SK-N-DZ (cell line): ENCODE results near the gene CRHR1.
A peak's percentile ranks its signal among the peaks of the same experiment; 100 is the strongest.

Source experiments
- DNase-seq: peaks from one replicate; pipeline ENCODE4 v3.0.0-alpha.2; 2015; ENCODE audit warnings: low spot score

The CRHR1 gene

DNA sequence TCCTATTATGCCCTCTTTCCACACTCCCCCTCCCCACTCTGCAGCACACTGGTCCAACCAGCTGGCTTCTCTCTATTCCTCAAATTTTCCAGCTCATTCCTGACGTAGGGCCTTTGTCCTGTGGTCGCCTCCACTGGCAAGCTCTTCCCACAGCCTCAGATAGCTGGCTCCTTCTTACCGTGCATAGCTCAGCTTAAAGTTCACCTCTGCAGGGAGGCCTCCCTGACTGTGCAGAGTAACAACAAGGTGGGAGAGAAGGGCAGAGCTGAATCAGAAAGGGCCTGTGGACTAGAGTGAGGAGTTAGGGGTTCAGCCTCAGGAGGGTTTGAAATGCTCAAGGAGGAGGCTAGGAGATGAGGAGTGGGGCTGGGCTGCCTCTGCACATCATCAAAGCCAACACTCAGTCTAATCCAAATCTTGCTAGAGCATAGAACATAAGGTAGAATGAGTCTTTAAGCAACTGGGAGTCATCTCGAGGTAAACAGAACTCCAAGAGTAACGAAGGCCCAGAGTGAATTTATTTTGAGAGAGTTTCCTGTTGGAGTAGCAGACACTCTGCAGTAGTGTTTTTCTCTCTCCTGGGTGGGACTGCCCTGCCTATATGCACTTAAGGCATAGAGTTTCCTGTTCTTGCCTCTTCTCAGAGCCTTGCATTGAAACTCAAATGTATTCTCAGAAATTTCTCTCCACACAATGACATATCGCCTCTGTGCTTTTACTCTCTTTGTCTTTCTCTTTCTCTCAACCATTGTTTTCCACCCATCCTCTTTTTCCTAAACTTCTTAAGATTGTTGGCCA, 79.9 kb downstream of the CRHR1 start:
- DNase-seq = no peak

DNA sequence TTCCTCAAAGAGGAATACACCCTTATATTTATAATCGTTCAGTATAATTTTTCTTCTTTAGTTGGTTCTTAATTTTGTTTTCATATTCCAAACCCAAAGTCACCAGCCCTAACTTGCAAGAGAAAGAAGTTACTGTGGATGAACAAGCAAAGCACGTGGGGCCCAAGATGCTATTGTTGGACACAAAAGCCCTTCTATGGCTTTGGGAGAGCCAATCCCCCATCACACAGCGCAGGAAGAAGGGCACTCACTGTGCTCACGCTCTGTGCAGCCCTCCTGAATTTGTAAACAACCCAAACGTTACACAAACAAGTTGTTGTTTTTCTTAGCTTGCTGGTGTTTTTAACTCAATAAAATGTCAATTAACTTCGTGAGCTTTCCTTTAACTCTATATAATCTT, 83.1 kb downstream of the CRHR1 start:
- no peak for DNase-seq

DNA sequence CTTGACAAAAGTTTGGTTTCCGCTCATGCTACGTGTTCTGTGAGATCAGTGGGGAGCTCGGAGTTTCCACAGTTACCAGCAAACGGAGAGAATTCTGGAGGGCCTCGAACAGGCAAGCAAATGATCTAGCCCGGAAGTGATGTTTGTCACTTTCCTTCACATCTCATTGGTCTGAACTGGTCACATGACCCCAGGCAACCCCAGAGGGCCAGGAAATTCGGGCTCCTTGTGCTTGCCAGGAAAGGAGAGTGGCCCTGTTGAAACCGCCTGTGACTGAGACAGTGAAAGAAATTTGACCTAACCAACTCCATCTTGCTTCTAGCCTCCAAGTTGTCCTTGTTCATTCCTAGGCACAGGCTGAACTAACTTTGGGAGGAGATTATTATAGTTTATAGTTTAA, 83.6 kb downstream of the CRHR1 start:
- peak; percentile 40 for DNase-seq

DNA sequence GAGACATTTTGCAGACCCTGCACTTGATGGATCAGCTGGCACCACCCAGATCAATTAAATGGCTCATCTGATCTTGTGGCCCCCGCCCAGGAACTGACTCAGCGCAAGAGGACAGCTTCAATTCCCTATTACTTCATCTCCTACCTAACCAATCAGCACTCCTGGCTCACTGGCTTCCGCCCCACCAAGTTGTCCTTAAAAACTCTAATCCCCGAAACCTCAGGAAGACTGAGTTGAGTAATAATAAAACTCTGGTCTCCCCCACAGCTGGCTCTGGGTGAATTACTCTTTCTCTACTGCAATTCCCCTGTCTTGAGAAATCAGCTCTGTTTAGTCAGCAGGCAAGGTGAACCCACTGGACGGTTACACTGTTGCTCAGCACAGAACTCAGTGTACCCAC, 84.2 kb downstream of the CRHR1 start:
- no peak for DNase-seq

GRCh38 chr17:45869676-45870341, 85.7 kb downstream of the CRHR1 start:
- no peak for DNase-seq

- DNase-seq = no peak
Observed at GRCh38 chr17:45870342-45870974, 86.3 kb downstream of the CRHR1 start.

DNA sequence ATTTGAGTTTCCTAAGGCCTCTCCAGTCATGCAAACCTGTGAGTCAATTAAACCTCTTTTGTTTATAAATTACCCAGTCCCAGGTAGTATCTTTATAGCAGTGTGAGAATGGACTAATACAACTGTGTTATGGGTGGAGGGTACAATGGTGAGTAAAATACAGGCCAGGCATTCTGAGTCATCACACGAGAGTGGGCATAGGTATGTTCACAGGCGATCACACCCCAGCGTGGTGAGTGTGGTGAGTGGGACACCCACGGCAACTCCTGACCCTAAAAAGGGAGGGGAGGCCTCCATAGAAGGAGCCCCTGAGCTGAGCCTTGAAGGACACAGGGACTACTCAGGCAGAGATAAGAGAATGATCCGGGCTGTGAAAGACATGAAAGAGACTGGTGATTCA, 87.6 kb downstream of the CRHR1 start:
- DNase-seq = no peak

GRCh38 chr17:45873728-45874127, 89.6 kb downstream of the CRHR1 start:
- DNase-seq = no peak

DNA sequence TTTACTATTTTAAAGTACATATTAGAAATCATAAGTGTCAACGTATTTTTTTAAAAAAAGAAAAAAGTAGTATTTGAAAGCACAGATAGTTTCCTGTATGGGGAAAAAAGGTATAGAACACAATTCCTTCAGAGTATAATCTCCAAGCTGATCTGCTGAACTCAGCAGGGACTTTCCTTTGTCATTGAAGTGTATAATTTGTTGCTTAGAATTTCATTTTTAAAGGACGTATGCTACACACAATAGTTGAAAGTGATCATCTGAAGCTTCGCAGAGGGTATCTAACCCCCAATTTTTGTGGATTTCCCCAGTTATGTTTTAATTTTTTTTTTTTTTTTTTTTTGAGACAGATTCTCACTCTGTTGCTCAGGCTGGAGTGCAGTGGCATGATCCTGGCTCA, 90.0 kb downstream of the CRHR1 start:
- no peak for DNase-seq

GRCh38 chr17:45876539-45876938, 92.4 kb downstream of the CRHR1 start:
- no peak for DNase-seq

GRCh38 chr17:45877467-45877866, 93.3 kb downstream of the CRHR1 start:
- DNase-seq = no peak

DNA sequence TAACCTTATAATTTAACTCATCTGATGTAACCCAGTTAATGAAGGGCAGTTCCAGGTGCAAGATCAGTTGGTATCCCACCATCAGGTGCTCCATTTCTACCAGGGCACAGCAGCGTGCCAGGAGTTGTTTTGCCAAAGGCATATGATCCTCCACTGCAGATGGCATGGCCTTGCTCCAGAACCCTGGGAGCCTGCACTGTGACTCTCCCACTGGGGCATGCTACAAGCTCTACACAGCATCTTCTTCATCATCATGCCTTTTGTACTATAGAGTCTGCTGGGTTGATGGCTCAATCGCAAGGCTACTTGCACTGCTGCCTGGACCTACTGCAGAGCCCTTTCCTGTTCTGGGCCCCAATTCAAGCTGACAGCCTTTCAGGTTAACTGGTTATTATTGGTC, 98.9 kb downstream of the CRHR1 start:
- DNase-seq = no peak
